Activated naive CD4-positive, alpha-beta T cell treated with anti-CD3 and anti-CD28 coated beads, Interleukin-2, amount 50 U/mL, for 72 hours (primary cell): ENCODE data around the gene TFDP1. TPM values are rescaled to one million over a fixed set of nuclear protein-coding genes. Genes with fewer than 3 reads are reported as not detected.
A peak's percentile ranks its signal among the peaks of the same experiment; 100 is the strongest.

Experiments used
- ATAC-seq, 2 donors: fragments of 150-1000 bp; cut with Tn5 transposase; 2 replicates each; pipeline ENCODE4 v1.10.0; 2021; ENCODE audit warnings: mild to moderate bottlenecking in 2 of 2, moderate library complexity in 2 of 2
- DNase-seq, 2 donors: peaks; one replicate each; pipeline ENCODE4 v3.0.0; 2021 to 2022; ENCODE audit warnings: low spot score in 2 of 2
- H3K27ac Mint-ChIP-seq, 2 donors: one replicate each; pipeline ENCODE4 v1.8.0; 2022; ENCODE audit warnings: mild to moderate bottlenecking in 2 of 2, mixed read lengths in 2 of 2
- H3K36me3 Mint-ChIP-seq, 2 donors: one replicate each; pipeline ENCODE4 v1.8.0; 2022; ENCODE audit warnings: mixed read lengths in 2 of 2
- H3K9me3 Mint-ChIP-seq, 2 donors: one replicate each; pipeline ENCODE4 v1.8.0; 2022; ENCODE audit warnings: mixed read lengths in 2 of 2
- total RNA-seq, 2 donors: library from RNA; stranded (reverse); gene quantifications; one replicate each; pipeline ENCODE4 v1.2.3, GENCODE V29; 2022

TFDP1 gene
- total RNA-seq, 2 donors from 2014 or later, result 95.1 to 173 TPM

GRCh38 chr13:113547238-113547971 is 37.1 kb upstream of the TFDP1 start:
- H3K9me3 Mint-ChIP-seq, result no peaks in the 10 kb centered on the region
- no peaks in the 10 kb centered on the region for H3K36me3 Mint-ChIP-seq
- DNase-seq (no peak), ATAC-seq (no peak)
- H3K27ac Mint-ChIP-seq, result no peak overlapping the region

GRCh38 chr13:113548171-113548641 is 36.3 kb upstream of the TFDP1 start:
- DNase-seq (no peak), ATAC-seq (no peak)
- Mint-ChIP-seq H3K27ac (no peak overlapping the region), H3K9me3 (no peaks in the 10 kb centered on the region), H3K36me3 (no peaks in the 10 kb centered on the region)

- Mint-ChIP-seq H3K27ac (no peak overlapping the region), H3K36me3 (no peaks in the 10 kb centered on the region), H3K9me3 (no peaks in the 10 kb centered on the region)
- ATAC-seq, result no peak
- no peak for DNase-seq
These were observed 35.6 kb upstream of the TFDP1 start for GRCh38 chr13:113548778-113549621.

GRCh38 chr13:113550453-113550852 is 34.1 kb upstream of the TFDP1 start:
- no peak for ATAC-seq
- Mint-ChIP-seq H3K36me3 (no peaks in the 10 kb centered on the region), H3K27ac (no peak overlapping the region), H3K9me3 (no peaks in the 10 kb centered on the region)
- DNase-seq, result no peak

GRCh38 chr13:113551081-113552000 is 33.2 kb upstream of the TFDP1 start:
- ATAC-seq (no peak), DNase-seq (no peak)
- no peaks in the 10 kb centered on the region for H3K36me3 Mint-ChIP-seq
- peak overlapping the region in 1 of 2 donors; percentile 68 for H3K27ac Mint-ChIP-seq
- no peaks in the 10 kb centered on the region for H3K9me3 Mint-ChIP-seq

- ATAC-seq (no peak), DNase-seq (no peak)
- Mint-ChIP-seq H3K9me3 (no peaks in the 10 kb centered on the region), H3K36me3 (no peaks in the 10 kb centered on the region), H3K27ac (peak overlapping the region in 1 of 2 donors; percentile 22)
These were observed 32.5 kb upstream of the TFDP1 start for GRCh38 chr13:113552079-113552478.

- ATAC-seq, result no peak
- Mint-ChIP-seq H3K36me3 (no peaks in the 10 kb centered on the region), H3K27ac (no peak overlapping the region), H3K9me3 (no peaks in the 10 kb centered on the region)
- no peak for DNase-seq
These were observed 31.6 kb upstream of the TFDP1 start for GRCh38 chr13:113552786-113553434.

- no peaks in the 10 kb centered on the region for H3K36me3 Mint-ChIP-seq
- DNase-seq (peak in 1 of 2 donors; percentile 37), ATAC-seq (no peak)
- no peak overlapping the region for H3K27ac Mint-ChIP-seq
- H3K9me3 Mint-ChIP-seq, result no peaks in the 10 kb centered on the region
These were observed 30.8 kb upstream of the TFDP1 start for GRCh38 chr13:113553511-113554332.

GRCh38 chr13:113554333-113554700 is 30.2 kb upstream of the TFDP1 start:
- H3K27ac Mint-ChIP-seq, result no peak overlapping the region
- H3K36me3 Mint-ChIP-seq, result no peaks in the 10 kb centered on the region
- H3K9me3 Mint-ChIP-seq, result no peaks in the 10 kb centered on the region
- ATAC-seq (no peak), DNase-seq (no peak)

GRCh38 chr13:113555141-113555540 is 29.4 kb upstream of the TFDP1 start:
- Mint-ChIP-seq H3K27ac (no peak overlapping the region), H3K9me3 (no peaks in the 10 kb centered on the region), H3K36me3 (no peaks in the 10 kb centered on the region)
- no peak for ATAC-seq
- DNase-seq, result no peak

- DNase-seq (peak in 1 of 2 donors; percentile 28), ATAC-seq (no peak)
- Mint-ChIP-seq H3K9me3 (no peaks in the 10 kb centered on the region), H3K27ac (no peak overlapping the region), H3K36me3 (no peaks in the 10 kb centered on the region)
These were observed 27.5 kb upstream of the TFDP1 start for GRCh38 chr13:113557013-113557412.

- H3K36me3 Mint-ChIP-seq, result no peaks in the 10 kb centered on the region
- peak overlapping the region in 1 of 2 donors; percentile 15 for H3K27ac Mint-ChIP-seq
- no peaks in the 10 kb centered on the region for H3K9me3 Mint-ChIP-seq
- DNase-seq, result no peak
- no peak for ATAC-seq
These were observed 26.1 kb upstream of the TFDP1 start for GRCh38 chr13:113558461-113558860.

GRCh38 chr13:113559061-113559460 is 25.5 kb upstream of the TFDP1 start:
- peak in 1 of 2 donors; percentile 13 for DNase-seq
- Mint-ChIP-seq H3K27ac (peak overlapping the region; percentile 13 to 15), H3K36me3 (no peaks in the 10 kb centered on the region), H3K9me3 (no peaks in the 10 kb centered on the region)
- no peak for ATAC-seq

- Mint-ChIP-seq H3K36me3 (no peaks in the 10 kb centered on the region), H3K9me3 (no peaks in the 10 kb centered on the region), H3K27ac (no peak overlapping the region)
- no peak for ATAC-seq
- DNase-seq, result peak in 1 of 2 donors; percentile 16
These were observed 24.5 kb upstream of the TFDP1 start for GRCh38 chr13:113559901-113560644.
